Smooth muscle cell (in vitro differentiated cells): ENCODE results near the gene ATP1B1. TPM values are rescaled to one million over a fixed set of nuclear protein-coding genes. Genes with fewer than 3 reads are reported as not detected.
A peak's percentile ranks its signal among the peaks of the same experiment; 100 is the strongest.

Source experiments
- DNase-seq: peaks from one replicate; lab custom pipeline; 2025; ENCODE audit not compliant: unreplicated experiment; lab: John Stamatoyannopoulos, UW
- H2AFZ ChIP-seq: fragments of 200-600 bp; sonication (generic); 2 replicates; pipeline ENCODE4 v1.6.0; 2016; ENCODE audit warnings: antibody characterized with exemption, low read depth, mild to moderate bottlenecking
- H3F3A ChIP-seq: fragments of 200-600 bp; sonication (generic); 2 replicates; pipeline ENCODE4 v1.6.0; 2017; ENCODE audit warnings: antibody characterized with exemption, low read depth
- H3K27ac ChIP-seq: fragments of 200-600 bp; sonication (generic); 2 replicates; pipeline ENCODE4 v1.5.1; 2016; ENCODE audit warnings: low read depth, mild to moderate bottlenecking
- H3K27me3 ChIP-seq: fragments of 200-600 bp; sonication (generic); 2 replicates; pipeline ENCODE4 v1.6.1; 2016; ENCODE audit warnings: low read depth, mild to moderate bottlenecking
- H3K36me3 ChIP-seq: fragments of 200-600 bp; sonication (generic); 2 replicates; pipeline ENCODE4 v1.5.1; 2016; ENCODE audit warnings: low read depth
- H3K4me1 ChIP-seq: fragments of 200-600 bp; sonication (generic); 2 replicates; pipeline ENCODE4 v1.5.1; 2016; ENCODE audit warnings: low read depth
- H3K4me2 ChIP-seq: fragments of 200-600 bp; sonication (generic); 2 replicates; pipeline ENCODE4 v1.6.0; 2016; ENCODE audit warnings: mild to moderate bottlenecking
- H3K4me3 ChIP-seq: fragments of 200-600 bp; sonication (generic); 2 replicates; pipeline ENCODE4 v1.5.1; 2016; ENCODE audit warnings: mild to moderate bottlenecking
- H3K79me2 ChIP-seq: fragments of 200-600 bp; sonication (generic); 2 replicates; pipeline ENCODE4 v1.6.0; 2016; ENCODE audit warnings: low read depth, mild to moderate bottlenecking
- H3K9ac ChIP-seq: fragments of 200-600 bp; sonication (generic); 2 replicates; pipeline ENCODE4 v1.6.0; 2016; ENCODE audit warnings: low read depth
- H3K9me3 ChIP-seq: fragments of 200-600 bp; sonication (generic); replicated peaks from 2 replicates; pipeline ENCODE4 v1.5.1; 2016; ENCODE audit warnings: low read depth
- H4K20me1 ChIP-seq: fragments of 200-600 bp; sonication (generic); 2 replicates; pipeline ENCODE4 v1.6.0; 2016; ENCODE audit warnings: low read depth
- CTCF ChIP-seq: fragments of 200-600 bp; sonication (generic); IDR thresholded peaks from 2 replicates; pipeline ENCODE4 v1.5.1; 2017; ENCODE audit warnings: borderline replicate concordance, mild to moderate bottlenecking, antibody characterized with exemption; ENCODE audit not compliant: insufficient read depth, poor library complexity, severe bottlenecking
- WGBS: methylation state at CpG from one replicate; pipeline ENCODE4 v1.1.7; 2016; ENCODE audit warnings: low lambda C conversion rate; 5-methylcytosine and 5-hydroxymethylcytosine counted together
- polyA plus RNA-seq: library from polyadenylated mRNA; unstranded; fragments of >200 nt; fragmentation: Nextera tagmentation; extraction: Ambion mirVana; gene quantifications from 2 replicates; pipeline ENCODE4 v1.2.1, GENCODE V29; 2016
- total RNA-seq: library from RNA; depleted of rRNA; stranded (reverse); fragments of >200 nt; gene quantifications from 2 replicates; pipeline ENCODE4 v1.2.3, GENCODE V29; 2014

The ATP1B1 gene
- total and polyA plus RNA-seq, 2 experiments from 2014 or later, result 144 to 347 TPM

GRCh38 chr1:169130683-169131082 lies 24.2 kb downstream of the ATP1B1 start:
- no peak for TF ChIP-seq CTCF
- peak overlapping the region; percentile 26 for H3K27ac ChIP-seq
- H3F3A ChIP-seq, result peaks cover 63% of the 10 kb centered on the region
- H3K4me3 ChIP-seq, result no peak overlapping the region
- H2AFZ ChIP-seq, result no peak overlapping the region
- WGBS, result 92% methylated on average over 4 of the region's 4 CpGs
- no peak for DNase-seq
- peaks cover 78% of the 10 kb centered on the region for H4K20me1 ChIP-seq
- H3K4me2 ChIP-seq, result no peak overlapping the region
- H3K27me3 ChIP-seq, result no peaks in the 10 kb centered on the region
- H3K4me1 ChIP-seq, result no peaks in the 10 kb centered on the region
- H3K9me3 ChIP-seq, result no peaks in the 10 kb centered on the region
- no peak overlapping the region for H3K9ac ChIP-seq
- H3K36me3 ChIP-seq, result peaks cover 38% of the 10 kb centered on the region
- H3K79me2 ChIP-seq, result peaks cover 37% of the 10 kb centered on the region

GRCh38 chr1:169132512-169133227 lies 26.2 kb downstream of the ATP1B1 start:
- Histone ChIP-seq H3K27ac (peak overlapping the region; percentile 63), H3K9ac (no peak overlapping the region), H3K36me3 (peaks cover 27% of the 10 kb centered on the region), H3K79me2 (peaks cover 18% of the 10 kb centered on the region), H3K4me1 (no peaks in the 10 kb centered on the region), H3K4me3 (no peak overlapping the region), H3F3A (peaks cover 50% of the 10 kb centered on the region), H2AFZ (no peak overlapping the region), H4K20me1 (peaks cover 58% of the 10 kb centered on the region), H3K27me3 (no peaks in the 10 kb centered on the region), H3K4me2 (no peak overlapping the region), H3K9me3 (no peaks in the 10 kb centered on the region)
- 76% methylated on average over 4 of the region's 4 CpGs for WGBS
- no peak for TF ChIP-seq CTCF
- DNase-seq, result no peak

- Histone ChIP-seq H3K79me2 (peaks cover 15% of the 10 kb centered on the region), H2AFZ (no peak overlapping the region), H3K27me3 (no peaks in the 10 kb centered on the region), H3K4me3 (no peak overlapping the region), H3K27ac (peak overlapping the region; percentile 63), H3K9me3 (no peaks in the 10 kb centered on the region), H3K4me1 (no peaks in the 10 kb centered on the region), H4K20me1 (peaks cover 52% of the 10 kb centered on the region), H3K36me3 (peaks cover 22% of the 10 kb centered on the region), H3K9ac (no peak overlapping the region), H3F3A (peaks cover 45% of the 10 kb centered on the region), H3K4me2 (no peak overlapping the region)
- no peak for DNase-seq
- TF ChIP-seq CTCF, result no peak
- WGBS, result 92% methylated on average over 5 of the region's 5 CpGs
Observed at GRCh38 chr1:169133228-169133576, 26.7 kb downstream of the ATP1B1 start.
